SK-N-SH (cell line): ENCODE results near the gene RNF227. TPM values are rescaled to one million over a fixed set of nuclear protein-coding genes. Genes with fewer than 3 reads are reported as not detected.

Source experiments
- CTCF ChIA-PET: fragments of 300-600, 350-600 bp; formaldehyde crosslinking; extraction: SDS; loops from one replicate; lab custom pipeline; 2021; lab: Yijun Ruan, JAX
- POLR2A ChIA-PET: fragments of 350-600 bp; sonication (Branson Sonifier 250); formaldehyde crosslinking; extraction: SDS; loops from one replicate; lab custom pipeline; 2020; ENCODE audit warnings: antibody characterized with exemption, inconsistent platforms; lab: Yijun Ruan, JAX
- DNase-seq: peaks from one replicate; pipeline ENCODE4 v3.0.0; 2012
- H2AFZ ChIP-seq: fragments of 200-600 bp; sonication (generic); 2 replicates; pipeline ENCODE4 v1.8.1; 2016; ENCODE audit warnings: antibody characterized with exemption, mild to moderate bottlenecking, low read depth
- H3F3A ChIP-seq: fragments of 200-600 bp; sonication (generic); replicated peaks from 2 replicates; pipeline ENCODE3; 2016; ENCODE audit warnings: antibody characterized with exemption, mild to moderate bottlenecking; ENCODE audit not compliant: insufficient read depth
- H3K27ac ChIP-seq, 2 experiments: fragments of 200-500 bp in 1 of 2; fragments of 200-600 bp in 1 of 2; sonication (Bioruptor generic) in 1 of 2; sonication (generic), shearing (Covaris generic) in 1 of 2; 2 replicates each; pipeline versions ENCODE4 v1.5.1 to v1.6.1; 2014 to 2016; ENCODE audit warnings: low read depth in 2 of 2, inconsistent platforms in 1 of 2, low read length in 1 of 2, mild to moderate bottlenecking in 1 of 2, mixed read lengths in 1 of 2
- H3K27me3 ChIP-seq: fragments of 200-600 bp; sonication (generic), shearing (Covaris generic); 2 replicates; pipeline ENCODE4 v1.6.1; 2016; ENCODE audit warnings: mixed run types; ENCODE audit not compliant: insufficient read depth
- H3K36me3 ChIP-seq, 2 experiments: fragments of 200-500 bp in 1 of 2; fragments of 200-600 bp in 1 of 2; sonication (Bioruptor generic) in 1 of 2; sonication (generic) in 1 of 2; replicated peaks in 1 of 2; 2 replicates each; pipeline versions ENCODE3 to v1.5.1; 2014 to 2016; ENCODE audit warnings: low read length in 1 of 2, mild to moderate bottlenecking in 1 of 2; ENCODE audit not compliant: insufficient read depth in 2 of 2, control insufficient read depth in 1 of 2
- H3K4me1 ChIP-seq, 2 experiments: fragments of 200-500 bp in 1 of 2; fragments of 200-600 bp in 1 of 2; sonication (Bioruptor generic) in 1 of 2; sonication (generic), shearing (Covaris generic) in 1 of 2; 2 replicates each; pipeline versions ENCODE4 v1.5.1 to v1.6.1; 2014 to 2016; ENCODE audit warnings: low read depth in 1 of 2, low read length in 1 of 2, mixed run types in 1 of 2; ENCODE audit not compliant: insufficient read depth in 2 of 2, control insufficient read depth in 1 of 2
- H3K4me2 ChIP-seq: fragments of 200-600 bp; sonication (generic), shearing (Covaris generic); 2 replicates; pipeline ENCODE4 v1.6.1; 2017; ENCODE audit warnings: mixed run types
- H3K4me3 ChIP-seq, 2 experiments: fragments of 200-500 bp in 1 of 2; fragments of 200-600 bp in 1 of 2; sonication (Bioruptor generic) in 1 of 2; sonication (generic), shearing (Covaris generic) in 1 of 2; 2 replicates each; pipeline versions ENCODE4 v1.5.1 to v1.8.1; 2014 to 2016; ENCODE audit warnings: low read depth in 2 of 2, inconsistent platforms in 1 of 2, low read length in 1 of 2, mild to moderate bottlenecking in 1 of 2, mixed read lengths in 1 of 2, moderate library complexity in 1 of 2
- H3K79me2 ChIP-seq: fragments of 200-600 bp; sonication (generic); 2 replicates; pipeline ENCODE4 v1.8.1; 2017; ENCODE audit warnings: mild to moderate bottlenecking; ENCODE audit not compliant: insufficient read depth
- H3K9ac ChIP-seq: fragments of 200-600 bp; sonication (generic); 2 replicates; pipeline ENCODE4 v1.6.1; 2017; ENCODE audit warnings: mixed run types
- H3K9me2 ChIP-seq: fragments of 200-600 bp; sonication (generic); 2 replicates; pipeline ENCODE4 v1.6.1; 2017; ENCODE audit warnings: mixed run types
- H3K9me3 ChIP-seq: fragments of 200-600 bp; sonication (generic); 2 replicates; pipeline ENCODE4 v1.6.1; 2017; ENCODE audit warnings: mixed run types, mild to moderate bottlenecking, moderate library complexity
- H4K20me1 ChIP-seq: fragments of 200-600 bp; sonication (generic); 2 replicates; pipeline ENCODE4 v1.6.1; 2017; ENCODE audit warnings: mild to moderate bottlenecking, mixed run types; ENCODE audit not compliant: insufficient read depth
- EZH2phosphoT487 ChIP-seq: fragments of 200-600 bp; sonication (generic); IDR thresholded peaks from 2 replicates; pipeline ENCODE4 v1.6.1; 2017; ENCODE audit warnings: low read depth, mixed run types, mild to moderate bottlenecking, antibody characterized with exemption, moderate library complexity, borderline replicate concordance
- FOXJ3 ChIP-seq: sonication (generic); formaldehyde crosslinking; IDR thresholded peaks from 2 replicates; pipeline ENCODE4 v1.5.1; 2020; ENCODE audit warnings: mild to moderate bottlenecking, missing genetic modification reagents
- GATA2 ChIP-seq: sonication (generic); formaldehyde crosslinking; IDR thresholded peaks from 2 replicates; pipeline ENCODE4 v1.5.0; 2020; ENCODE audit warnings: mild to moderate bottlenecking, missing genetic modification reagents
- NFIC ChIP-seq: IDR thresholded peaks from 2 replicates; pipeline ENCODE4 v1.4.0; 2012; ENCODE audit warnings: borderline replicate concordance
- NRF1 ChIP-seq: IDR thresholded peaks from 2 replicates; pipeline ENCODE4 v1.6.1; 2012; ENCODE audit warnings: low read depth, mild to moderate bottlenecking, low read length
- POLR2AphosphoS5 ChIP-seq: IDR thresholded peaks from 2 replicates; pipeline ENCODE4 v1.6.1; 2012; ENCODE audit warnings: low read depth, low read length
- RFX5 ChIP-seq: IDR thresholded peaks from 2 replicates; pipeline ENCODE4 v1.6.1; 2012; ENCODE audit warnings: mild to moderate bottlenecking, improper control_type of control experiment, low read length
- RXRA ChIP-seq: IDR thresholded peaks from 2 replicates; pipeline ENCODE4 v1.4.0; 2012; ENCODE audit warnings: low read depth, mild to moderate bottlenecking, borderline replicate concordance
- TAF1 ChIP-seq: IDR thresholded peaks from 2 replicates; pipeline ENCODE4 v1.6.1; 2012; ENCODE audit warnings: low read depth, mild to moderate bottlenecking, low read length, moderate library complexity, borderline replicate concordance
- TEAD4 ChIP-seq: IDR thresholded peaks from 2 replicates; pipeline ENCODE4 v1.4.0; 2012; ENCODE audit warnings: mild to moderate bottlenecking, borderline replicate concordance; ENCODE audit not compliant: insufficient read depth
- USF2 ChIP-seq: fragments of 150-350 bp; IDR thresholded peaks from 2 replicates; pipeline ENCODE4 v1.6.1; 2017; ENCODE audit warnings: antibody characterized with exemption, low read length, low read depth, borderline replicate concordance
- YY1 ChIP-seq: IDR thresholded peaks from 2 replicates; pipeline ENCODE4 v1.4.0; 2012; ENCODE audit warnings: low read depth, mild to moderate bottlenecking
- WGBS: methylation state at CpG from one replicate; pipeline ENCODE4 v1.1.6; 2017; ENCODE audit warnings: low lambda C conversion rate; 5-methylcytosine and 5-hydroxymethylcytosine counted together
- polyA plus RNA-seq, 3 experiments: library from polyadenylated mRNA; depleted of rRNA; stranded (reverse); fragments of >200 nt; gene quantifications; 2 replicates each; pipeline ENCODE4 v1.2.3, GENCODE V29; 2012
- TF ChIP-seq, protein P1 (sequence below): IDR thresholded peaks from 2 replicates; pipeline ENCODE4 v1.4.0; 2012; ENCODE audit warnings: low read depth
- TF ChIP-seq, protein P2 (sequence below): IDR thresholded peaks from 2 replicates; pipeline ENCODE4 v1.6.1; 2012; ENCODE audit warnings: mild to moderate bottlenecking, low read depth, low read length, moderate library complexity
- TF ChIP-seq, protein P3 (sequence below): fragments of 150-350 bp; IDR thresholded peaks from 2 replicates; pipeline ENCODE4 v1.6.1; 2016; ENCODE audit warnings: mild to moderate bottlenecking, low read depth, low read length

The RNF227 gene
- polyA plus RNA-seq, 1 of the 3 experiments (the other 2 are of a cell fraction): 7.4 TPM

DNA sequence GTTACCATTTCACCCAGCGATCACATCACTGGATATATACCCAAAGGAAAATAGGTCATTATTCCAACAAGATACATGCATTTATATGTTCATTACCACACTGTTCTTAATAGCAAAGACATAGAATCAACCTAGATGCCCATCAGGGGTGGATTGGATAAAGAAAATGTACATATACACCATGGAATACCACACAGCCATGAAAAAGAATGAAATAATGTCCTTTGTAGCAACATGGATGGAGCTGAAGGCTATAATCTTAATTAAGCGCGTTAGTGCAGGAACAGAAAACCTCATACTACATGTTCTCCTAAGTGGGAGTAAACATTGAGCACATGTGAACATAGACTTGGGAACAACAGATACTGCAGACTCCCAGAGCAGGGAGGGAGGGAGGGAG is 34.5 kb upstream of the RNF227 start:
- Histone ChIP-seq H3K4me1 (no peaks in the 10 kb centered on the region), H3F3A (no peaks in the 10 kb centered on the region), H3K9me3 (no peaks in the 10 kb centered on the region), H3K36me3 (peaks cover 12 to 37% of the 10 kb centered on the region in 2 experiments), H3K9me2 (no peaks in the 10 kb centered on the region), H3K4me3 (no peak overlapping the region), H3K9ac (no peak overlapping the region), H3K27ac (no peak overlapping the region), H3K79me2 (no peaks in the 10 kb centered on the region), H2AFZ (no peak overlapping the region), H3K27me3 (no peaks in the 10 kb centered on the region), H3K4me2 (no peak overlapping the region), H4K20me1 (no peaks in the 10 kb centered on the region)
- TF ChIP-seq YY1 (no peak), RXRA (no peak), NFIC (no peak)
- TF ChIP-seq, protein P1, sequence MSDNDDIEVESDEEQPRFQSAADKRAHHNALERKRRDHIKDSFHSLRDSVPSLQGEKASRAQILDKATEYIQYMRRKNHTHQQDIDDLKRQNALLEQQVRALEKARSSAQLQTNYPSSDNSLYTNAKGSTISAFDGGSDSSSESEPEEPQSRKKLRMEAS: no peak
- TF ChIP-seq, protein P2, sequence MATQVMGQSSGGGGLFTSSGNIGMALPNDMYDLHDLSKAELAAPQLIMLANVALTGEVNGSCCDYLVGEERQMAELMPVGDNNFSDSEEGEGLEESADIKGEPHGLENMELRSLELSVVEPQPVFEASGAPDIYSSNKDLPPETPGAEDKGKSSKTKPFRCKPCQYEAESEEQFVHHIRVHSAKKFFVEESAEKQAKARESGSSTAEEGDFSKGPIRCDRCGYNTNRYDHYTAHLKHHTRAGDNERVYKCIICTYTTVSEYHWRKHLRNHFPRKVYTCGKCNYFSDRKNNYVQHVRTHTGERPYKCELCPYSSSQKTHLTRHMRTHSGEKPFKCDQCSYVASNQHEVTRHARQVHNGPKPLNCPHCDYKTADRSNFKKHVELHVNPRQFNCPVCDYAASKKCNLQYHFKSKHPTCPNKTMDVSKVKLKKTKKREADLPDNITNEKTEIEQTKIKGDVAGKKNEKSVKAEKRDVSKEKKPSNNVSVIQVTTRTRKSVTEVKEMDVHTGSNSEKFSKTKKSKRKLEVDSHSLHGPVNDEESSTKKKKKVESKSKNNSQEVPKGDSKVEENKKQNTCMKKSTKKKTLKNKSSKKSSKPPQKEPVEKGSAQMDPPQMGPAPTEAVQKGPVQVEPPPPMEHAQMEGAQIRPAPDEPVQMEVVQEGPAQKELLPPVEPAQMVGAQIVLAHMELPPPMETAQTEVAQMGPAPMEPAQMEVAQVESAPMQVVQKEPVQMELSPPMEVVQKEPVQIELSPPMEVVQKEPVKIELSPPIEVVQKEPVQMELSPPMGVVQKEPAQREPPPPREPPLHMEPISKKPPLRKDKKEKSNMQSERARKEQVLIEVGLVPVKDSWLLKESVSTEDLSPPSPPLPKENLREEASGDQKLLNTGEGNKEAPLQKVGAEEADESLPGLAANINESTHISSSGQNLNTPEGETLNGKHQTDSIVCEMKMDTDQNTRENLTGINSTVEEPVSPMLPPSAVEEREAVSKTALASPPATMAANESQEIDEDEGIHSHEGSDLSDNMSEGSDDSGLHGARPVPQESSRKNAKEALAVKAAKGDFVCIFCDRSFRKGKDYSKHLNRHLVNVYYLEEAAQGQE: no peak
- WGBS: 84% methylated on average over 3 of the region's 3 CpGs
- ChIA-PET POLR2A (no interaction called here), CTCF (interaction anchor here (0.8 to 1.8 kb wide), 2 partner anchors 10 to 116 kb away, joined by 3 to 4 read pairs; no protein-coding TSS in a partner anchor)
- no peak for DNase-seq

- Histone ChIP-seq H3K4me1 (no peaks in the 10 kb centered on the region), H3K27ac (no peak overlapping the region), H3F3A (no peaks in the 10 kb centered on the region), H3K4me2 (no peak overlapping the region), H2AFZ (no peak overlapping the region), H3K9me2 (no peaks in the 10 kb centered on the region), H3K27me3 (no peaks in the 10 kb centered on the region), H3K9ac (no peak overlapping the region), H3K79me2 (no peaks in the 10 kb centered on the region), H3K4me3 (no peak overlapping the region), H4K20me1 (no peaks in the 10 kb centered on the region), H3K36me3 (peaks cover 25 to 62% of the 10 kb centered on the region in 2 experiments), H3K9me3 (no peaks in the 10 kb centered on the region)
- ChIA-PET CTCF (interaction anchor here (0.8 to 2.0 kb wide), 5 partner anchors 15 to 185 kb away, joined by 3 to 5 read pairs (median 4); partner anchors contain the start of genes CNTROB and TRAPPC1), POLR2A (no interaction called here)
- no peak for DNase-seq
- WGBS: 84% methylated on average over 5 of the region's 5 CpGs
- TF ChIP-seq POLR2AphosphoS5 (no peak), TEAD4 (no peak), FOXJ3 (CRISPR knock-in tag) (no peak), NFIC (no peak), USF2 (no peak), NRF1 (no peak), TAF1 (no peak), RFX5 (no peak), GATA2 (CRISPR knock-in tag) (no peak), EZH2phosphoT487 (no peak)
- TF ChIP-seq, protein P2: no peak
- TF ChIP-seq, protein P3, sequence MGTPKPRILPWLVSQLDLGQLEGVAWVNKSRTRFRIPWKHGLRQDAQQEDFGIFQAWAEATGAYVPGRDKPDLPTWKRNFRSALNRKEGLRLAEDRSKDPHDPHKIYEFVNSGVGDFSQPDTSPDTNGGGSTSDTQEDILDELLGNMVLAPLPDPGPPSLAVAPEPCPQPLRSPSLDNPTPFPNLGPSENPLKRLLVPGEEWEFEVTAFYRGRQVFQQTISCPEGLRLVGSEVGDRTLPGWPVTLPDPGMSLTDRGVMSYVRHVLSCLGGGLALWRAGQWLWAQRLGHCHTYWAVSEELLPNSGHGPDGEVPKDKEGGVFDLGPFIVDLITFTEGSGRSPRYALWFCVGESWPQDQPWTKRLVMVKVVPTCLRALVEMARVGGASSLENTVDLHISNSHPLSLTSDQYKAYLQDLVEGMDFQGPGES: no peak
These were observed 31.6 kb upstream of the RNF227 start for GRCh38 chr17:7947651-7948050.
